COLO829 (cell line): Measurements from ENCODE around the gene WFDC5.
"Not testable (repeated sequence)": the region's sequence is repeated elsewhere in the genome, so short reads cannot be mapped to it uniquely, and the experiment has no call there.

Source experiments
- DNase-seq: peaks from one replicate; pipeline ENCODE4 v3.0.0; 2012; ENCODE audit warnings: low spot score

Gene WFDC5

GRCh38 chr20:45087814-45088213 is 27.2 kb downstream of the WFDC5 start:
- no peak for DNase-seq

GRCh38 chr20:45087097-45087790 is 27.7 kb downstream of the WFDC5 start:
- no peak for DNase-seq

DNA sequence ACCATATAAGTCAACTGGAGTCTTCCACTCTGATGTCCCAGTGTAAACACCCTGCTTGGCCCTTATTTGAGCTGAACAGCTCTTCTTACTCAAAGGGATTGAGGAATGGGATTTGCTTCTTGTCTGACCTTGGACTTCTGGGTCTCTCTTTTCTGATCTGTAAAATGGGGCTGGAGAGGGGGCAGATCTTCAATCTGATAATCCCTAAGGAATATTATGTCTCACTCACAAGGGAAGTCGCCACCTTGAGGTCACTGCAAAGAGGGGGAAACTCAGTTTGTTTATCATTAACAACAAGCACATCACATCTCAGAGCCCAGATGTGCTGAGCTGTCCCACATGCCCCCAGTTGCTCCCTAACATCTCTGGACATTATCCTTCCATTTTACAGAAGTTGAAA is 29.1 kb downstream of the WFDC5 start:
- DNase-seq = no peak

- DNase-seq = no peak
These were observed 29.7 kb downstream of the WFDC5 start for GRCh38 chr20:45085289-45085688.

DNA sequence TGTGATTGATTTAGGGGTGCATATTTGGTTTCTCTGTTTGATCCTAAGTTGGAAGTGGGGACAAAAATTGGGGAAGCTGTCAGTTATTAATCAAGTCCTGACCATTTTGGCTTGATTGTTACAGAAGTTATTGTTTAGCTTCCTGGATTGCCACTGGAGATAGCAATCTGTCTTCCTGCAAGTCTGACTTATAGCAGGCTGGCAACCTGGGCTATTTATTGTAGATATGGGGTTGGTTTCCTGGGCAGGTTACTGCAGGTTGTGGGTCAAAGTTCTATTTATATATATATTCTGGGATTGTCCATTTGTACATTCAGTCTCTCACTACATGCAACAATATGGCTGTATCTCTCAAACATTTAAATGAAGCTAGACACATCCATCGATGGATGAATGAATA is 31.8 kb downstream of the WFDC5 start:
- DNase-seq = no peak

DNA sequence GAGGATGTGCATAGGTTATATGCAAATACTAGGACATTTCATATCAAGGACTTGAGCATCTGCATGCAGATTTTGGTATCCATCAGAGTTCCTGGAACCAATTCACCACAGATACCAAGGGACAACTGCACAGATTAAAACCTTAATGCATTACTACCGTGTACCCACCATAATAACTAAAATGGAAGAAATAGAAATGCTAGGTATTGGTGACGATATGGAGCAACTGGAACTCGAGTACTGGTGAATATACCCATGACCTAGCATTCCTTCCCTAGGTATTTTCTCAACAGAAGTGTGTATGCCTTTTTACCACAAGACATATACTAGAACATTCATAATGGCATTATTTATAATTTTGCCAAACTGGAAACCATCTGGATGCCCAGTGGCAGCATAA is 32.5 kb downstream of the WFDC5 start:
- no peak for DNase-seq

- no peak for DNase-seq
These were observed 33.9 kb downstream of the WFDC5 start for GRCh38 chr20:45080867-45081624.

DNA sequence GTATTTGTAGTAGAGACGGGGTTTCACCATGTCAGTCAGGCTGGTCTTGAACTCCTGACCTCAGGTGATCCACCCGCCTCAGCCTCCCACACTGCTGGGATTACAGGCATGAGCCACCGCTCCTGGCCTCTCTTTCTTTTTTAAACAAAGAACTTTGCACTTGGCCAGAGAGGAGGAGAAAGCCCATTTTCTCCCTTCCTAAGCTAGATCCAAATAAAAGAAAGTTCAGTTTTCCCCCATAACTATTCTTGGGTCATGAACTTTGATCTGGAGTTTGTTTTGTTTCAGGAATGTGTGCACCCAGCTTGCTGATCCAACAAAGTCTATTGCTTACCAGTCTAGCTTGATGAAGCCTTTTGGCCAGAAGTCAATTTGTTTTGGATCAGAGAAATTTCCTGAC is 37.4 kb downstream of the WFDC5 start:
- DNase-seq = no peak

DNA sequence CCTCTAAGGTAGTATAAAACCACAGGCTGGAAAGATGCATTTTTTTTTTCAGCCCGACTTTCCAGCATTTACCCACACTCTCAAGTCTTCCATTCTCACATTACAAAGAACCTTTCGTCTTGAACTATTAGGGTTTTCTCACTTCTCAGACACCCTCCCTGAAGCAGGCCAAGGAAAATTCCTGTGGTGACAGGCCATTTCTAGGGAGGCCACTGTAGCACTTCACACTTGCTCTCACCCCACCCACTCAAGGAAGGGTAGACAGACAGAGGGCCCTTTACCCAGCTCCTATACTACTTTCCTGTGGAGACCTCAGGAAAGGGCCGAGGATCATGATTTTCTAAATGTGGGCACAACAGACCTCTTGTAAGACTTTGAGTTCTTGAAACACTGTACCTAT is 41.8 kb downstream of the WFDC5 start:
- DNase-seq = no peak

- no peak for DNase-seq
These were observed 42.9 kb downstream of the WFDC5 start for GRCh38 chr20:45072066-45072465.

- no peak for DNase-seq
These were observed 43.9 kb downstream of the WFDC5 start for GRCh38 chr20:45070932-45071632.

DNA sequence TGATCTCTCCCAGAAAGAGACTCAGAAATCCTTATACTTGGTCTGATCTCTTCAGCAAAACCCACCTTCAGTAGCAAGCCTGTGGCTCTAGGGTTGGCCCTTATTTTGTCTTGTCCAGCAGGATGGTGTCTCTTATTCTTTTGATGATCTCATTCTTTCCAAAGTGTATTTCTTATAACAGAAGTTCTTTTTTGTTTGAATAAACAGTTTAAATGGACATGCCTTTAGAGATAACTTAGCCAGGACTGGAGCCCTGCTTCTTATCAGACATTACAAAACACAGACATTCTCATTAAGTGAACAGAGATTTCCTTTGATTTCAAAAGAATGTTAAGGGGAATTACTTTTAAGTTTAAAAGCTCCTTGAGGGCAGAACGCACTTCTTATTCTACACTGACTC is 45.7 kb downstream of the WFDC5 start:
- DNase-seq = no peak

DNA sequence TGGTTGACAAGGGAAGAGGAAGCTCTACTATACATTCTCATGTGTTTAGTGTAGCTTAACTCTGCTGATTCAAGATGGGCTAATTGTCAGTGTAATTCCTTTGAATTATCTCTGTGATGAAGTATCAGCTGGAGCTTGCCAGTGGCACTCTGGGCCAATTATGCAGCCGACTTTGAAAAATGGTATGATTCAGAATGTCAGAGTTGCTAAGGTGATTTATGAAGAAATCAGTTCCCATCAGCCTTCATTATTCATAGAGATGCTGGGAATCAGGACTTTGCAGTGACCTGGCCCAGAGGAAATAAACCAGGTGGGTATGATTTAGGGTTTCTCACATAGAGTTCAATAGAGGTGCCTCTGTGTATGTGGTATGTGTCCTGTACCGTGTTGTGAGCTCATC is 47.4 kb downstream of the WFDC5 start:
- DNase-seq = no peak

GRCh38 chr20:45067087-45067486 is 47.9 kb downstream of the WFDC5 start:
- no peak for DNase-seq

- no peak for DNase-seq
These were observed 48.6 kb downstream of the WFDC5 start for GRCh38 chr20:45066372-45066771.

DNA sequence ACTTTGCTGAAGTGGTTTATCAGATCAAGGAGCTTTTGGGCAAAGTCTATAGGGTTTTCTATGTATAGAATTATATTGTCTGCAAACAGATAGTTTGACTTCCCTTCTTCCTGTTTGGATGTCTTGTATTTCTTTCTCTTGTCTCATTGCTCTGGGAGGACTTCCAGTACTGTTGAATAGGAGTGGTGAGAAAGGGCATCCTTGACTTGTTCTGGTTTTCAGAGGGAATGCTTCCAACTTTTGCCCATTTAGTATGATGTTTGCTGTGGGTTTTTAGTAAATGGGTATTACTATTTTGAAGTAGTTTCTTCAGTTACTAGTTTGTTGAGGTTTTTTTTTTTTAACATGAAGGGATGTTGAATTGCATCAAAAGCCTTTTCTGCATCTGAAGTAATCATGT is 50.2 kb downstream of the WFDC5 start:
- no peak for DNase-seq

- DNase-seq = not testable (repeated sequence)
These were observed 51.9 kb downstream of the WFDC5 start for GRCh38 chr20:45063107-45063506.

GRCh38 chr20:45061244-45061643 is 53.7 kb downstream of the WFDC5 start:
- DNase-seq = peak; percentile 61

GRCh38 chr20:45060294-45060693 is 54.7 kb downstream of the WFDC5 start:
- DNase-seq = no peak
